PC-9 (cell line): Measurements from ENCODE around the gene WNT7A. TPM values are rescaled to one million over a fixed set of nuclear protein-coding genes. Genes with fewer than 3 reads are reported as not detected.
A peak's percentile ranks its signal among the peaks of the same experiment; 100 is the strongest.

ENCODE experiments used
- BruUV-seq: library from RNA; stranded (reverse); fragments of 400-500 nt; replicated peaks from 2 replicates; lab custom pipeline; 2021; lab: Mats Ljungman, UMichigan
- CTCF ChIA-PET: fragments of 300-600 bp; sonication (Branson Sonifier 250); formaldehyde crosslinking; loops from one replicate; lab custom pipeline; 2022; ENCODE audit warnings: antibody characterized with exemption; lab: Charles Lee
- POLR2A ChIA-PET: fragments of 300-600 bp; sonication (Branson Sonifier 250); formaldehyde crosslinking; loops from one replicate; lab custom pipeline; 2022; ENCODE audit warnings: antibody characterized with exemption; ENCODE audit not compliant: unreplicated experiment; lab: Charles Lee
- DNase-seq, 2 experiments: peaks; one replicate each; pipeline versions ENCODE4 v3.0.0 to v3.0.0-alpha.2; 2015 to 2022; ENCODE audit warnings: mixed read lengths in 1 of 2
- H2AFZ ChIP-seq: fragments of 200-600 bp; sonication (generic); 2 replicates; pipeline ENCODE4 v1.8.1; 2017; ENCODE audit warnings: antibody characterized with exemption
- H3F3A ChIP-seq: fragments of 200-600 bp; sonication (generic); 2 replicates; pipeline ENCODE4 v1.8.1; 2017; ENCODE audit warnings: antibody characterized with exemption, mild to moderate bottlenecking, low read depth; ENCODE audit not compliant: insufficient read depth
- H3K27ac ChIP-seq: fragments of 200-600 bp; sonication (generic); 2 replicates; pipeline ENCODE4 v1.6.1; 2016; ENCODE audit warnings: mixed run types
- H3K27me3 ChIP-seq: fragments of 200-600 bp; sonication (generic); 2 replicates; pipeline ENCODE4 v1.6.1; 2016; ENCODE audit warnings: low read depth, mixed run types; ENCODE audit not compliant: insufficient read depth
- H3K36me3 ChIP-seq: fragments of 200-600 bp; sonication (generic); 2 replicates; pipeline ENCODE4 v1.6.1; 2016; ENCODE audit warnings: low read depth, mixed run types
- H3K4me1 ChIP-seq: fragments of 200-600 bp; sonication (generic); replicated peaks from 2 replicates; pipeline ENCODE4 v1.6.1; 2016; ENCODE audit warnings: mixed run types; ENCODE audit not compliant: insufficient read depth
- H3K4me2 ChIP-seq: fragments of 200-600 bp; sonication (generic); 2 replicates; pipeline ENCODE4 v1.6.1; 2017; ENCODE audit warnings: mixed run types
- H3K4me3 ChIP-seq: fragments of 200-600 bp; sonication (generic); 2 replicates; pipeline ENCODE4 v1.6.1; 2016; ENCODE audit warnings: mixed run types
- H3K79me2 ChIP-seq: fragments of 200-600 bp; sonication (generic); 2 replicates; pipeline ENCODE4 v1.6.1; 2017; ENCODE audit warnings: low read depth, mixed run types
- H3K9me2 ChIP-seq: fragments of 200-600 bp; sonication (generic); 2 replicates; pipeline ENCODE4 v1.8.1; 2017; ENCODE audit warnings: mild to moderate bottlenecking; ENCODE audit not compliant: insufficient read depth
- H3K9me3 ChIP-seq: fragments of 200-600 bp; sonication (generic); 2 replicates; pipeline ENCODE4 v1.8.1; 2016; ENCODE audit warnings: low read depth; ENCODE audit not compliant: insufficient read depth
- H4K20me1 ChIP-seq: fragments of 200-600 bp; sonication (generic); 2 replicates; pipeline ENCODE4 v1.8.1; 2017; ENCODE audit not compliant: insufficient read depth
- CTCF ChIP-seq: fragments of 200-600 bp; sonication (generic); conservative IDR thresholded peaks from 2 replicates; pipeline ENCODE4 v1.6.1; 2017; ENCODE audit warnings: mixed run types, antibody characterized with exemption, mild to moderate bottlenecking, moderate library complexity
- EZH2 ChIP-seq: fragments of 200-600 bp; sonication (generic); IDR thresholded peaks from 2 replicates; pipeline ENCODE4 v1.8.0; 2017; ENCODE audit warnings: antibody characterized with exemption, low read depth
- intact Hi-C: fragments of 100-400 bp; cut with micrococcal nuclease; formaldehyde crosslinking; loops from one replicate; pipeline ENCODE4 v1.10.0; 2022; ENCODE audit not compliant: unreplicated experiment
- total RNA-seq: library from RNA; stranded (reverse); gene quantifications from 2 replicates; pipeline ENCODE4 v1.2.3, GENCODE V29; 2021

Gene WNT7A
- total RNA-seq, 1 experiment from 2014 or later = 6.3 TPM

- H3K4me1 ChIP-seq = no peaks in the 10 kb centered on the region
- CTCF ChIA-PET = no interaction called here
Observed at GRCh38 chr3:13808550-13808949, 71.3 kb downstream of the WNT7A start.

GRCh38 chr3:13801361-13802204 lies 78.3 kb downstream of the WNT7A start:
- H3K4me3 ChIP-seq = no peak overlapping the region
- no peaks in the 10 kb centered on the region for H3K36me3 ChIP-seq
- intact Hi-C loops = no loop called here
- peak; percentile 24 to 61 for DNase-seq
- CTCF ChIA-PET = interaction anchor here (0.6 to 1.2 kb wide), 2 partner anchors 79 to 84 kb away, joined by 3 read pairs; no protein-coding TSS in a partner anchor
- 0 out of 2 replicates have a peak overlapping the region, but pooled peaks have one; percentile 23 for H3K4me2 ChIP-seq
- no peaks in the 10 kb centered on the region for H3K79me2 ChIP-seq
- H3K9me3 ChIP-seq = no peaks in the 10 kb centered on the region
- no peak overlapping the region for H2AFZ ChIP-seq
- no peaks in the 10 kb centered on the region for H4K20me1 ChIP-seq
- H3F3A ChIP-seq = peaks cover 13% of the 10 kb centered on the region
- H3K27ac ChIP-seq = peak overlapping the region; percentile 28; the same call in 1 of the 2 replicates
- no peaks in the 10 kb centered on the region for H3K9me2 ChIP-seq
- H3K27me3 ChIP-seq = no peaks in the 10 kb centered on the region
- POLR2A ChIA-PET = no interaction called here
- H3K4me1 ChIP-seq = peaks cover 9% of the 10 kb centered on the region
- BruUV-seq = no TSS peak
- TF ChIP-seq CTCF = no peak
- no peak for TF ChIP-seq EZH2

More at GRCh38 chr3:13808550-13808949, 71.3 kb downstream of the WNT7A start:
- Histone ChIP-seq H4K20me1 (no peaks in the 10 kb centered on the region), H3K27me3 (no peaks in the 10 kb centered on the region), H3K4me3 (no peak overlapping the region), H3K4me2 (no peak overlapping the region), H3K79me2 (no peaks in the 10 kb centered on the region), H3K9me3 (no peaks in the 10 kb centered on the region), H3K9me2 (no peaks in the 10 kb centered on the region), H3K36me3 (no peaks in the 10 kb centered on the region), H3F3A (peaks cover 3% of the 10 kb centered on the region; the same call in 1 of the 2 replicates), H2AFZ (no peak overlapping the region), H3K27ac (no peak overlapping the region)
- no peak for TF ChIP-seq EZH2
- TF ChIP-seq CTCF = no peak
- POLR2A ChIA-PET = no interaction called here
- DNase-seq = no peak
- BruUV-seq = no TSS peak
- intact Hi-C loops = no loop called here

DNA sequence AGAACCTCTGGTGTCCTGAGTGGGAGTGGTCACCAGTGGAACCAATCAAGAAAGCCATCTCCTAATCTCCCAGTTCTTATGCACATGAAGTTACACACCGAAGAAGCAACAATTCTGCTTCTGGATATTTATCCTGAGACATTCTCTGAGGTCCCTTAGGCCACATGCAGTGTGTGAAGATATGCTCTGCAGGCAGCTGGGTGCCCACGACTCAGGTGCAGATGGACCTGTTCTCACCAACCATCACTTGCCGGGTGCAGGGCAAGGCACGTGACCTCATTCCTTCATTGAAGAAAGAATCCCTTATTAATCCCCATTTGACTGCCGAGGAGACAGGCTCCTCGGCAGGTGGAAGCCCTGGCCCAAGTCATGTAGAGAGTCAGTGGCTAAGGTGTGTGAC lies 79.8 kb downstream of the WNT7A start:
- H3K9me3 ChIP-seq = no peaks in the 10 kb centered on the region
- ChIA-PET POLR2A (interaction anchor here (1.0 kb wide), 1 partner anchor 51 kb away, joined by 8 read pairs; no protein-coding TSS in a partner anchor), CTCF (no interaction called here)
- H2AFZ ChIP-seq = no peak overlapping the region
- no peak for DNase-seq
- H3K4me1 ChIP-seq = peaks cover 9% of the 10 kb centered on the region
- intact Hi-C loops = no loop called here
- H3F3A ChIP-seq = peaks cover 13% of the 10 kb centered on the region
- no peak overlapping the region for H3K27ac ChIP-seq
- TF ChIP-seq EZH2 (no peak), CTCF (no peak)
- H3K79me2 ChIP-seq = no peaks in the 10 kb centered on the region
- BruUV-seq = no TSS peak
- no peaks in the 10 kb centered on the region for H3K27me3 ChIP-seq
- H3K36me3 ChIP-seq = no peaks in the 10 kb centered on the region
- H3K4me2 ChIP-seq = no peak overlapping the region
- no peak overlapping the region for H3K4me3 ChIP-seq
- H3K9me2 ChIP-seq = no peaks in the 10 kb centered on the region
- no peaks in the 10 kb centered on the region for H4K20me1 ChIP-seq
